GM18951 (cell line): ENCODE results near the gene DNAJC16.
"Not testable (repeated sequence)": the region's sequence is repeated elsewhere in the genome, so short reads cannot be mapped to it uniquely, and the experiment has no call there.

Experiments
- POLR2A ChIP-seq: IDR thresholded peaks from 4 replicates; pipeline ENCODE4 v1.6.1; 2011; ENCODE audit warnings: mild to moderate bottlenecking; ENCODE audit not compliant: insufficient read length, insufficient read depth; ENCODE audit errors: extremely low read depth
- in situ Hi-C: fragments of 300-500 bp; cut with MboI; formaldehyde crosslinking; loops from one replicate; pipeline ENCODE4 v1.12.0; 2022; ENCODE audit warnings: low sequenced_read_pairs, mixed read lengths, inconsistent platforms; ENCODE audit not compliant: unreplicated experiment

DNAJC16 gene

GRCh38 chr1:15574741-15575140 lies 48.1 kb downstream of the DNAJC16 start:
- no peak for TF ChIP-seq POLR2A
- in situ Hi-C loops, result no loop called here

- in situ Hi-C loops, result no loop called here
- TF ChIP-seq POLR2A, result no peak
Measured at GRCh38 chr1:15575549-15576150, 49.0 kb downstream of the DNAJC16 start.

GRCh38 chr1:15577691-15578090 lies 51.0 kb downstream of the DNAJC16 start:
- in situ Hi-C loops, result no loop called here
- no peak for TF ChIP-seq POLR2A

- no peak for TF ChIP-seq POLR2A
- in situ Hi-C loops, result no loop called here
Measured at GRCh38 chr1:15578921-15579682, 52.5 kb downstream of the DNAJC16 start.

GRCh38 chr1:15579683-15580047 lies 53.0 kb downstream of the DNAJC16 start:
- in situ Hi-C loops, result no loop called here
- TF ChIP-seq POLR2A, result no peak

- TF ChIP-seq POLR2A, result no peak
- in situ Hi-C loops, result no loop called here
Measured at GRCh38 chr1:15583016-15583706, 56.5 kb downstream of the DNAJC16 start.

GRCh38 chr1:15584489-15585363 lies 58.1 kb downstream of the DNAJC16 start, which contains the start of gene AGMAT:
Gene AGMAT, minus strand, starts transcription at chr1:15585051. Its CDS starts 84 bp downstream, at chr1:15584967.
- in situ Hi-C loops, result no loop called here
- peak; percentile 36 for TF ChIP-seq POLR2A

- TF ChIP-seq POLR2A, result no peak
- in situ Hi-C loops, result no loop called here
Measured at GRCh38 chr1:15592285-15592684, 65.6 kb downstream of the DNAJC16 start.

- no peak for TF ChIP-seq POLR2A
- in situ Hi-C loops, result no loop called here
Measured at GRCh38 chr1:15595809-15596617, 69.4 kb downstream of the DNAJC16 start.

GRCh38 chr1:15598436-15598835 lies 71.8 kb downstream of the DNAJC16 start:
- in situ Hi-C loops, result no loop called here
- TF ChIP-seq POLR2A, result no peak

GRCh38 chr1:15603050-15603965 lies 76.7 kb downstream of the DNAJC16 start:
- in situ Hi-C loops, result no loop called here
- peak; percentile 70 for TF ChIP-seq POLR2A

GRCh38 chr1:15603966-15604282 lies 77.3 kb downstream of the DNAJC16 start:
- in situ Hi-C loops, result not testable (repeated sequence)

GRCh38 chr1:15604400-15604799 lies 77.8 kb downstream of the DNAJC16 start:
- in situ Hi-C loops, result not testable (repeated sequence)
